GM12801 (cell line): ENCODE measurements around the gene DLG3.

Experiments used
- CTCF ChIP-seq: IDR thresholded peaks from one replicate; pipeline ENCODE4 v1.5.1; 2011; ENCODE audit warnings: control low read depth; ENCODE audit not compliant: insufficient read length; ENCODE audit errors: extremely low read depth

Gene DLG3

GRCh38 chrX:70422851-70423341 is 21.7 kb upstream of the DLG3 start, which contains the start of gene GDPD2:
Gene GDPD2, plus strand, starts transcription at chrX:70423314. Its CDS starts 1,671 bp downstream, at chrX:70424985.
- TF ChIP-seq CTCF = no peak

- no peak for TF ChIP-seq CTCF
These were observed 20.5 kb upstream of the DLG3 start for GRCh38 chrX:70423936-70424675.

- no peak for TF ChIP-seq CTCF
These were observed 19.8 kb upstream of the DLG3 start for GRCh38 chrX:70424801-70425200.

GRCh38 chrX:70426286-70427278 is 18.1 kb upstream of the DLG3 start:
- TF ChIP-seq CTCF = no peak

GRCh38 chrX:70427365-70427764 is 17.3 kb upstream of the DLG3 start:
- no peak for TF ChIP-seq CTCF

- TF ChIP-seq CTCF = no peak
These were observed 14.9 kb upstream of the DLG3 start for GRCh38 chrX:70429759-70430158.

- no peak for TF ChIP-seq CTCF
These were observed 11.4 kb upstream of the DLG3 start for GRCh38 chrX:70432936-70433847.
